Cerebellar cortex (tissue), 1 donor: ENCODE results near the gene SDK2.
"Not testable (repeated sequence)": the region's sequence is repeated elsewhere in the genome, so short reads cannot be mapped to it uniquely, and the experiment has no call there.

Source experiments
- DNase-seq: peaks from one replicate; pipeline ENCODE4 v3.0.0-alpha.2; 2015; ENCODE audit warnings: low spot score

Gene SDK2

GRCh38 chr17:73482251-73482716 lies 162.0 kb downstream of the SDK2 start:
- DNase-seq: no peak

GRCh38 chr17:73481676-73482075 lies 162.6 kb downstream of the SDK2 start:
- peak; percentile 69 for DNase-seq

- DNase-seq: peak; percentile 16
Measured at GRCh38 chr17:73480740-73481139, 163.5 kb downstream of the SDK2 start.

GRCh38 chr17:73478768-73479424 lies 165.3 kb downstream of the SDK2 start:
- DNase-seq: no peak

- DNase-seq: no peak
Measured at GRCh38 chr17:73478334-73478733, 165.9 kb downstream of the SDK2 start.

- no peak for DNase-seq
Measured at GRCh38 chr17:73476890-73477350, 167.3 kb downstream of the SDK2 start.

- DNase-seq: no peak
Measured at GRCh38 chr17:73474370-73474988, 169.8 kb downstream of the SDK2 start.

- not testable (repeated sequence) for DNase-seq
Measured at GRCh38 chr17:73472715-73473114, 171.5 kb downstream of the SDK2 start.

- DNase-seq: no peak
Measured at GRCh38 chr17:73471924-73472323, 172.3 kb downstream of the SDK2 start.

- DNase-seq: no peak
Measured at GRCh38 chr17:73470316-73470826, 173.9 kb downstream of the SDK2 start.

GRCh38 chr17:73469311-73469710 lies 174.9 kb downstream of the SDK2 start:
- no peak for DNase-seq

- no peak for DNase-seq
Measured at GRCh38 chr17:73468221-73468620, 176.0 kb downstream of the SDK2 start.

- no peak for DNase-seq
Measured at GRCh38 chr17:73467651-73468050, 176.6 kb downstream of the SDK2 start.

- no peak for DNase-seq
Measured at GRCh38 chr17:73466704-73467433, 177.4 kb downstream of the SDK2 start.

GRCh38 chr17:73465953-73466230 lies 178.4 kb downstream of the SDK2 start:
- no peak for DNase-seq

- no peak for DNase-seq
Measured at GRCh38 chr17:73465130-73465952, 178.9 kb downstream of the SDK2 start.

GRCh38 chr17:73464447-73464846 lies 179.8 kb downstream of the SDK2 start:
- DNase-seq: no peak

- DNase-seq: no peak
Measured at GRCh38 chr17:73463821-73464220, 180.4 kb downstream of the SDK2 start.

GRCh38 chr17:73462823-73463222 lies 181.4 kb downstream of the SDK2 start:
- no peak for DNase-seq

- DNase-seq: no peak
Measured at GRCh38 chr17:73459980-73460379, 184.3 kb downstream of the SDK2 start.

GRCh38 chr17:73455767-73456166 lies 188.5 kb downstream of the SDK2 start:
- no peak for DNase-seq

GRCh38 chr17:73455050-73455687 lies 189.1 kb downstream of the SDK2 start:
- no peak for DNase-seq
